DND-41 (cell line): ENCODE measurements around the gene ACOT13.

ENCODE experiments used
- EZH2 ChIP-seq: IDR thresholded peaks from 3 replicates; pipeline ENCODE4 v1.6.1; 2012; ENCODE audit warnings: borderline replicate concordance, low read depth, mild to moderate bottlenecking, moderate library complexity, low read length, inconsistent platforms; ENCODE audit not compliant: severe bottlenecking
- TF ChIP-seq, protein P1 (sequence below): IDR thresholded peaks from 2 replicates; pipeline ENCODE4 v1.5.1; 2012; ENCODE audit warnings: borderline replicate concordance, low read length, moderate library complexity, mild to moderate bottlenecking; ENCODE audit not compliant: poor library complexity, severe bottlenecking; ENCODE audit errors: extremely low read depth

DNA sequence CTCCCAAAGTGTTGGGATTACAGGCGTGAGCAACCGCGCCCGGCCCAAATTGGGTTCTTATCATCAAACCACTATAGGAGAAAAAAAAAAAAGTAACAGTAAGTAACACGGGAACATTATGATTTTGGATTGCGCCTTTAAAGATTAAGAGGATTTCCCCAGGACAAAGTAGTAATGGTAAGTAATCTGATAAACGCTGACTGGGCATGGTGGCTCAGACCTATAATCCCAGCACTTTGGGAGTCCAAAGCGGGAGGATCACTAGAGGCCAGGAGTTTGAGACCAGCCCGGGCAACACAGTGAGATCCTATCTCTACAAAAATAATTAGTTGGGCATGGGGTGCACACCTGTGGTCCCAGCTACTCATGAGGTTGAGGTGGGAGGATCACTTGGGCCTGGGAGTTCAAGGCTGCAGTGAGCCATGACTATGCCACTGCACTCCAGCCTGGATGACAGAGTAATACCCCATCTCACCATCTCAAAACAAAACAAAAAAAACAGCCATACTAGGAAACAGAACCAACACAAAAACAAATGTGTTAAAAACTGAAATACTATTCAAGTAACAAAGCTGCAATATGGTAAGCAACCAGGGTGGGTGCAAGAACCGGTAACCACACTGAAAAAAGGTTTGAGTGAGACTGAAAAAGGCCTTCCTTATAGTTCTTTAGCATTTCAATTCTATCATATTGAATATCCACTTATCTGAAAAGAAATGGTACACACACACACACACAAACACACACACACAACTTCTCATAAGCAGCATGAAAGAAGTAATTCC, 43.8 kb downstream of the ACOT13 start:
- TF ChIP-seq, protein P1, sequence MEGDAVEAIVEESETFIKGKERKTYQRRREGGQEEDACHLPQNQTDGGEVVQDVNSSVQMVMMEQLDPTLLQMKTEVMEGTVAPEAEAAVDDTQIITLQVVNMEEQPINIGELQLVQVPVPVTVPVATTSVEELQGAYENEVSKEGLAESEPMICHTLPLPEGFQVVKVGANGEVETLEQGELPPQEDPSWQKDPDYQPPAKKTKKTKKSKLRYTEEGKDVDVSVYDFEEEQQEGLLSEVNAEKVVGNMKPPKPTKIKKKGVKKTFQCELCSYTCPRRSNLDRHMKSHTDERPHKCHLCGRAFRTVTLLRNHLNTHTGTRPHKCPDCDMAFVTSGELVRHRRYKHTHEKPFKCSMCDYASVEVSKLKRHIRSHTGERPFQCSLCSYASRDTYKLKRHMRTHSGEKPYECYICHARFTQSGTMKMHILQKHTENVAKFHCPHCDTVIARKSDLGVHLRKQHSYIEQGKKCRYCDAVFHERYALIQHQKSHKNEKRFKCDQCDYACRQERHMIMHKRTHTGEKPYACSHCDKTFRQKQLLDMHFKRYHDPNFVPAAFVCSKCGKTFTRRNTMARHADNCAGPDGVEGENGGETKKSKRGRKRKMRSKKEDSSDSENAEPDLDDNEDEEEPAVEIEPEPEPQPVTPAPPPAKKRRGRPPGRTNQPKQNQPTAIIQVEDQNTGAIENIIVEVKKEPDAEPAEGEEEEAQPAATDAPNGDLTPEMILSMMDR, result no peak
- no peak for TF ChIP-seq EZH2
